Measurements from ENCODE around the gene OMP.

DNA sequence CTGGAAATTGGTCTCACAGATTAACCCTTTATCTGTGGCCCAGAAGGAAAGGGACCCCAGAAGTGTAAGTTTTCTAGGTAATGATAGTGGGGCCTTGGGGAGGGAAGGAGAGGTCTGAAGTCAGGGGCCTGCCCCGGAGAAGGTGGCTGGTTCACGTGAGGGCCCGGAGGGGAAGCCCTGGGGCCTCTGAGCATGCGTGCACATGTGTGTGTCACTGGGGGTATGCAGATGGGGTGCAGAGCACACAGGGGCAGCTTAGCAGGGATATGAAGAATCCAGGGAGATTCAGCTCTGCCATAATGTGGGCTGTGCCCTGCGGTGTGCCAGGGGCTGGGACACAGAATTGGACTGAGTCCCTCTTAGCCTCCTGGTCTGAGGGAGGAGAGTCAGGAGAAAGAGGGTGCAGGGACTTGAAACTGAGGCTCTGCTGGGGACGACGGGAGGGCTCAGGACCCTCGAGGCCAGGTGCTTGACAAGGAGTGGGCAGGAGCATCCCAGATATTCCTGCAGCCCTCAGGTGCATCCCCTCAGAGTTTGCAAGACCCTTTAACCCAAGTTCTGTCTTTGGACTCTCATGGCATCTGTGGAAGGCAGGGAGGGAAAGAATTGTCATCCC, 40.9 kb downstream of the OMP start:
- TF ChIP-seq, protein P1, sequence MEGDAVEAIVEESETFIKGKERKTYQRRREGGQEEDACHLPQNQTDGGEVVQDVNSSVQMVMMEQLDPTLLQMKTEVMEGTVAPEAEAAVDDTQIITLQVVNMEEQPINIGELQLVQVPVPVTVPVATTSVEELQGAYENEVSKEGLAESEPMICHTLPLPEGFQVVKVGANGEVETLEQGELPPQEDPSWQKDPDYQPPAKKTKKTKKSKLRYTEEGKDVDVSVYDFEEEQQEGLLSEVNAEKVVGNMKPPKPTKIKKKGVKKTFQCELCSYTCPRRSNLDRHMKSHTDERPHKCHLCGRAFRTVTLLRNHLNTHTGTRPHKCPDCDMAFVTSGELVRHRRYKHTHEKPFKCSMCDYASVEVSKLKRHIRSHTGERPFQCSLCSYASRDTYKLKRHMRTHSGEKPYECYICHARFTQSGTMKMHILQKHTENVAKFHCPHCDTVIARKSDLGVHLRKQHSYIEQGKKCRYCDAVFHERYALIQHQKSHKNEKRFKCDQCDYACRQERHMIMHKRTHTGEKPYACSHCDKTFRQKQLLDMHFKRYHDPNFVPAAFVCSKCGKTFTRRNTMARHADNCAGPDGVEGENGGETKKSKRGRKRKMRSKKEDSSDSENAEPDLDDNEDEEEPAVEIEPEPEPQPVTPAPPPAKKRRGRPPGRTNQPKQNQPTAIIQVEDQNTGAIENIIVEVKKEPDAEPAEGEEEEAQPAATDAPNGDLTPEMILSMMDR (IDR thresholded peaks at IDR 0.05): no peak
- TF ChIP-seq POLR2AphosphoS5 (IDR thresholded peaks at IDR 0.05): no peak
